ENCODE results near the gene WDR86.

WDR86 gene

GRCh38 chr7:151436446-151437158, 26.8 kb upstream of the WDR86 start:
- DNase-seq (ENCODE audit: extremely low spot score): no peak
- ChIA-PET CTCF (interaction anchor here (1.3 to 3.6 kb wide), 5 partner anchors 12 to 84 kb away, joined by 3 to 23 read pairs (median 4); no protein-coding TSS in a partner anchor), POLR2A (no interaction called here)
- no peak for TF ChIP-seq CTCF (IDR thresholded peaks at IDR 0.05; ENCODE audit: control extremely low read depth, extremely low read depth, low read depth, missing control alignments)

- DNase-seq (ENCODE audit: extremely low spot score): no peak
- CTCF ChIA-PET: interaction anchor here (1.5 to 3.6 kb wide), 2 partner anchors 13 to 67 kb away, joined by 5 to 23 read pairs; no protein-coding TSS in a partner anchor
Observed at GRCh38 chr7:151435971-151436370, 26.1 kb upstream of the WDR86 start.

GRCh38 chr7:151435103-151435916, 25.5 kb upstream of the WDR86 start:
- POLR2A ChIA-PET: no interaction called here
- CTCF ChIA-PET: interaction anchor here (0.9 to 3.6 kb wide), 3 partner anchors 12 to 67 kb away, joined by 3 to 23 read pairs (median 5); no protein-coding TSS in a partner anchor
- DNase-seq (ENCODE audit: extremely low spot score): peak; percentile 14
- no peak for TF ChIP-seq CTCF (IDR thresholded peaks at IDR 0.05; ENCODE audit: control extremely low read depth, extremely low read depth, low read depth, missing control alignments)

More at GRCh38 chr7:151435971-151436370, 26.1 kb upstream of the WDR86 start:
- TF ChIP-seq CTCF (IDR thresholded peaks at IDR 0.05; ENCODE audit: control extremely low read depth, extremely low read depth, low read depth, missing control alignments): no peak
- POLR2A ChIA-PET: no interaction called here

- POLR2A ChIA-PET: no interaction called here
- no peak for DNase-seq (ENCODE audit: extremely low spot score)
- CTCF ChIA-PET: interaction anchor here (0.9 to 3.6 kb wide), 2 partner anchors 11 to 14 kb away, joined by 3 to 23 read pairs; no protein-coding TSS in a partner anchor
- TF ChIP-seq CTCF (IDR thresholded peaks at IDR 0.05; ENCODE audit: control extremely low read depth, extremely low read depth, low read depth, missing control alignments): no peak
Observed at GRCh38 chr7:151434549-151434948, 24.7 kb upstream of the WDR86 start.

- ChIA-PET CTCF (interaction anchor here (1.5 kb wide), 2 partner anchors 14 to 27 kb away, joined by 3 to 6 read pairs; no protein-coding TSS in a partner anchor), POLR2A (no interaction called here)
- DNase-seq (ENCODE audit: extremely low spot score): peak; percentile 25
- TF ChIP-seq CTCF (IDR thresholded peaks at IDR 0.05; ENCODE audit: control extremely low read depth, extremely low read depth, low read depth, missing control alignments): no peak
Observed at GRCh38 chr7:151433721-151434400, 24.0 kb upstream of the WDR86 start.

Data from GM10248 (cell line).